Stimulated activated CD8-positive, alpha-beta memory T cell treated with anti-CD3 and anti-CD28 coated beads, Interleukin-15, amount 100 ng/mL, for 48 hours (primary cell): Measurements from ENCODE around the gene SIRPB2.

Experiments
- DNase-seq, 2 donors: peaks; one replicate each; pipeline ENCODE4 v3.0.0-alpha.2; 2020; ENCODE audit warnings: low read depth in 2 of 2

Gene SIRPB2

GRCh38 chr20:1491281-1491840 is at the start of gene SIRPB2:
Gene SIRPB2 (minus strand): TSS chr20:1491420. CDS start chr20:1491359, 61 bp downstream.
- no peak for DNase-seq

GRCh38 chr20:1539816-1540419 is 48.7 kb upstream of the SIRPB2 start:
- DNase-seq: no peak

- no peak for DNase-seq
Observed at GRCh38 chr20:1538655-1539054, 47.4 kb upstream of the SIRPB2 start.

GRCh38 chr20:1537731-1538058 is 46.5 kb upstream of the SIRPB2 start:
- DNase-seq: no peak

GRCh38 chr20:1536893-1537730 is 45.9 kb upstream of the SIRPB2 start:
- DNase-seq: no peak

- DNase-seq: no peak
Observed at GRCh38 chr20:1535420-1536175, 44.4 kb upstream of the SIRPB2 start.

GRCh38 chr20:1534526-1534925 is 43.3 kb upstream of the SIRPB2 start:
- DNase-seq: no peak

- DNase-seq: no peak
Observed at GRCh38 chr20:1533059-1533458, 41.8 kb upstream of the SIRPB2 start.

- DNase-seq: no peak
Observed at GRCh38 chr20:1528811-1529210, 37.6 kb upstream of the SIRPB2 start.

GRCh38 chr20:1527923-1528322 is 36.7 kb upstream of the SIRPB2 start:
- DNase-seq: no peak

- DNase-seq: no peak
Observed at GRCh38 chr20:1526896-1527295, 35.7 kb upstream of the SIRPB2 start.

GRCh38 chr20:1526310-1526709 is 35.1 kb upstream of the SIRPB2 start:
- DNase-seq: no peak

GRCh38 chr20:1524004-1524403 is 32.8 kb upstream of the SIRPB2 start:
- no peak for DNase-seq

- no peak for DNase-seq
Observed at GRCh38 chr20:1517010-1517409, 25.8 kb upstream of the SIRPB2 start.

GRCh38 chr20:1513801-1514200 is 22.6 kb upstream of the SIRPB2 start:
- no peak for DNase-seq

GRCh38 chr20:1509237-1509636 is 18.0 kb upstream of the SIRPB2 start:
- no peak for DNase-seq

- no peak for DNase-seq
Observed at GRCh38 chr20:1508574-1508973, 17.4 kb upstream of the SIRPB2 start.

GRCh38 chr20:1507276-1507675 is 16.1 kb upstream of the SIRPB2 start:
- DNase-seq: no peak

GRCh38 chr20:1505871-1506270 is 14.7 kb upstream of the SIRPB2 start:
- no peak for DNase-seq

GRCh38 chr20:1505361-1505760 is 14.1 kb upstream of the SIRPB2 start:
- DNase-seq: no peak

- peak; percentile 41 to 53 for DNase-seq
Observed at GRCh38 chr20:1503564-1504227, 12.5 kb upstream of the SIRPB2 start.

- DNase-seq: no peak
Observed at GRCh38 chr20:1500496-1500895, 9.3 kb upstream of the SIRPB2 start.
